HCT116 (cell line): ENCODE data around the gene VWC2L. TPM values are rescaled to one million over a fixed set of nuclear protein-coding genes. Genes with fewer than 3 reads are reported as not detected.

Experiments
- ATAC-seq: fragments of 200-7000 bp; cut with Tn5 transposase; 2 replicates; pipeline ENCODE4 v1.9.1; 2020; ENCODE audit warnings: mild to moderate bottlenecking, moderate library complexity
- BruUV-seq: library from RNA; stranded (reverse); fragments of 400-500 nt; replicated peaks from 2 replicates; lab custom pipeline; 2021; lab: Mats Ljungman, UMichigan
- CTCF ChIA-PET: fragments of 300-600 bp; sonication (Branson Sonifier 250); formaldehyde crosslinking; loops from one replicate; lab custom pipeline; 2021; ENCODE audit warnings: antibody characterized with exemption; lab: Charles Lee
- POLR2A ChIA-PET: fragments of 300-600, 350-600 bp; sonication (Branson Sonifier 250); formaldehyde crosslinking; loops from one replicate; lab custom pipeline; 2021; ENCODE audit warnings: antibody characterized with exemption; lab: Charles Lee
- RAD21 ChIA-PET, 2 experiments: fragments of 300-600 bp; sonication (Branson Sonifier 250); formaldehyde crosslinking; loops; one replicate each; lab custom pipeline; 2023; ENCODE audit warnings: low total read pairs in 2 of 2; ENCODE audit not compliant: uncharacterized antibody in 2 of 2, unreplicated experiment in 2 of 2, low non-redundant PET in 1 of 2; lab: Charles Lee
- DNase-seq: peaks from one replicate; pipeline ENCODE4 v3.0.0-alpha.2; 2010; ENCODE audit warnings: low read depth, low spot score
- H2AFZ ChIP-seq: fragments of 200-600 bp; shearing (Covaris generic), sonication (generic); 2 replicates; pipeline ENCODE4 v1.6.1; 2017; ENCODE audit warnings: low read depth, mixed run types, mixed read lengths, antibody characterized with exemption, low read length; ENCODE audit not compliant: poor library complexity, severe bottlenecking
- H3K27ac ChIP-seq: 2 replicates; pipeline ENCODE4 v1.5.1; 2012; ENCODE audit warnings: low read depth, low read length
- H3K27me3 ChIP-seq: fragments of 200-600 bp; sonication (generic); 2 replicates; pipeline ENCODE4 v1.6.1; 2016; ENCODE audit warnings: mixed run types, low read length, mixed read lengths; ENCODE audit not compliant: insufficient read depth
- H3K36me3 ChIP-seq, 2 experiments: fragments of 200-500 bp in 1 of 2; fragments of 200-600 bp in 1 of 2; sonication (Bioruptor generic) in 1 of 2; sonication (generic) in 1 of 2; 2 replicates each; pipeline versions ENCODE4 v1.5.1 to v1.6.1; 2014 to 2016; ENCODE audit warnings: low read length in 2 of 2, inconsistent platforms in 1 of 2, mixed read lengths in 1 of 2, mixed run types in 1 of 2; ENCODE audit not compliant: insufficient read depth in 2 of 2, control insufficient read depth in 1 of 2
- H3K4me1 ChIP-seq, 2 experiments: fragments of 200-600 bp in 1 of 2; sonication (generic) in 1 of 2; 2 replicates each; pipeline versions ENCODE4 v1.5.1 to v1.6.1; 2012 to 2017; ENCODE audit warnings: low read length in 2 of 2, inconsistent platforms in 1 of 2, mild to moderate bottlenecking in 1 of 2, mixed read lengths in 1 of 2, mixed run types in 1 of 2, moderate library complexity in 1 of 2; ENCODE audit not compliant: insufficient read depth in 2 of 2, control insufficient read depth in 1 of 2
- H3K4me2 ChIP-seq: fragments of 200-600 bp; sonication (generic); 2 replicates; pipeline ENCODE4 v1.6.1; 2017; ENCODE audit warnings: mixed run types, low read length, mixed read lengths
- H3K4me3 ChIP-seq, 2 experiments: fragments of 200-600 bp in 1 of 2; sonication (generic) in 1 of 2; replicated peaks in 1 of 2; 2 replicates each; pipeline ENCODE4 v1.5.1; 2011 to 2016; ENCODE audit warnings: low read length in 2 of 2, control low read depth in 1 of 2, low read depth in 1 of 2, mild to moderate bottlenecking in 1 of 2, mixed read lengths in 1 of 2, mixed run types in 1 of 2
- H3K79me2 ChIP-seq: fragments of 200-600 bp; sonication (generic); 2 replicates; pipeline ENCODE4 v1.6.1; 2017; ENCODE audit warnings: mild to moderate bottlenecking, mixed run types, low read length, moderate library complexity, mixed read lengths; ENCODE audit not compliant: insufficient read depth
- H3K9ac ChIP-seq: fragments of 200-600 bp; sonication (generic); 2 replicates; pipeline ENCODE4 v1.6.1; 2016; ENCODE audit warnings: low read length, mixed read lengths
- H3K9me2 ChIP-seq: fragments of 200-600 bp; sonication (generic), shearing (Covaris generic); 2 replicates; pipeline ENCODE4 v1.6.1; 2017; ENCODE audit warnings: mixed run types, mild to moderate bottlenecking, moderate library complexity; ENCODE audit not compliant: insufficient read depth
- H3K9me3 ChIP-seq, 2 experiments: fragments of 200-500 bp in 1 of 2; fragments of 200-600 bp in 1 of 2; sonication (Bioruptor generic) in 1 of 2; sonication (generic) in 1 of 2; 2 replicates each; pipeline ENCODE4 v1.6.1; 2014 to 2017; ENCODE audit warnings: low read length in 2 of 2, mixed read lengths in 2 of 2, inconsistent platforms in 1 of 2, low read depth in 1 of 2, mild to moderate bottlenecking in 1 of 2, mixed run types in 1 of 2, moderate library complexity in 1 of 2; ENCODE audit not compliant: control insufficient read depth in 1 of 2, insufficient read depth in 1 of 2
- H4K20me1 ChIP-seq: fragments of 200-600 bp; sonication (generic), shearing (Covaris generic); 2 replicates; pipeline ENCODE4 v1.6.1; 2017; ENCODE audit warnings: mixed run types, mild to moderate bottlenecking, moderate library complexity; ENCODE audit not compliant: insufficient read depth
- CBX3 ChIP-seq: IDR thresholded peaks from 2 replicates; pipeline ENCODE4 v1.6.1; 2012; ENCODE audit warnings: low read depth
- CEBPB ChIP-seq: IDR thresholded peaks from 2 replicates; pipeline ENCODE4 v1.6.1; 2012; ENCODE audit warnings: low read depth
- CTCF ChIP-seq, 3 experiments: fragments of 200-600 bp in 1 of 3; sonication (generic) in 1 of 3; IDR thresholded peaks in 2 of 3; conservative IDR thresholded peaks in 1 of 3; 2 replicates each; pipeline ENCODE4 v1.5.1; 2012 to 2017; ENCODE audit warnings: low read depth in 2 of 3, low read length in 2 of 3, antibody characterized with exemption in 1 of 3, borderline replicate concordance in 1 of 3, control low read depth in 1 of 3, mild to moderate bottlenecking in 1 of 3, mixed read lengths in 1 of 3, mixed run types in 1 of 3, moderate library complexity in 1 of 3; ENCODE audit not compliant: insufficient read depth in 1 of 3
- RAD21 ChIP-seq: IDR thresholded peaks from 2 replicates; pipeline ENCODE4 v1.6.1; 2012; ENCODE audit warnings: low read depth, mild to moderate bottlenecking
- ZBTB33 ChIP-seq: IDR thresholded peaks from 2 replicates; pipeline ENCODE4 v1.6.1; 2011; ENCODE audit warnings: mild to moderate bottlenecking, low read length, moderate library complexity; ENCODE audit not compliant: insufficient replicate concordance; ENCODE audit errors: extremely low read depth
- ZNF274 ChIP-seq: fragments of 200-500 bp; sonication (Bioruptor generic); IDR thresholded peaks from 2 replicates; pipeline ENCODE4 v1.6.1; 2014; ENCODE audit warnings: mild to moderate bottlenecking, low read depth, low read length, inconsistent platforms
- intact Hi-C: fragments of 100-400 bp; cut with micrococcal nuclease; formaldehyde crosslinking; loops from 2 replicates; pipeline ENCODE4 v1.10.0; 2022
- total RNA-seq: library from RNA; stranded (reverse); gene quantifications from one replicate; pipeline ENCODE4 v1.2.1, GENCODE V29; 2021; ENCODE audit not compliant: unreplicated experiment

The VWC2L gene
- total RNA-seq, 1 experiment from 2014 or later = not detected

GRCh38 chr2:214587442-214587841, 176.6 kb downstream of the VWC2L start:
- DNase-seq = no peak
- no peak overlapping the region for H3K4me2 ChIP-seq
- ATAC-seq = peak; percentile 65; the same call in 1 of the 2 replicates
- ChIA-PET CTCF (no interaction called here), RAD21 (no interaction called here), POLR2A (no interaction called here)
- BruUV-seq = no TSS peak
- no peak overlapping the region for H3K9ac ChIP-seq
- no peak overlapping the region for H2AFZ ChIP-seq
- H3K9me3 ChIP-seq = no peaks in the 10 kb centered on the region
- no peaks in the 10 kb centered on the region for H3K36me3 ChIP-seq
- H3K4me3 ChIP-seq = no peak overlapping the region
- TF ChIP-seq ZBTB33 = no peak
- TF ChIP-seq CTCF (IDR thresholded peaks at IDR 0.05 in 2 of 3, conservative IDR thresholded peaks at IDR 0.05 in 1 of 3; ENCODE audit: borderline replicate concordance in 1 of 3, insufficient read depth in 1 of 3, low read depth in 2 of 3, low read length in 2 of 3) = peak in 2 of 3 experiments; percentile 43 to 53; a peak in 4 of 6 replicates
- peak; percentile 28 for TF ChIP-seq RAD21
- TF ChIP-seq, all 23 proteins: peak for 2
- Histone ChIP-seq H3K27ac (no peak overlapping the region), H3K4me1 (no peaks in the 10 kb centered on the region), H4K20me1 (no peaks in the 10 kb centered on the region), H3K27me3 (no peaks in the 10 kb centered on the region), H3K9me2 (no peaks in the 10 kb centered on the region), H3K79me2 (no peaks in the 10 kb centered on the region)
- intact Hi-C loops = no loop called here

- BruUV-seq = no TSS peak
- TF ChIP-seq RAD21 (peak; percentile 32; the same call in 1 of the 2 replicates), CBX3 (no peak), ZNF274 (no peak), CTCF (IDR thresholded peaks at IDR 0.05 in 2 of 3, conservative IDR thresholded peaks at IDR 0.05 in 1 of 3; ENCODE audit: borderline replicate concordance in 1 of 3, insufficient read depth in 1 of 3, low read depth in 2 of 3, low read length in 2 of 3) (peak; percentile 6 to 33 (median 27); a peak in 2 of 6 replicates), CEBPB (no peak)
- Histone ChIP-seq H3K4me2 (no peak overlapping the region), H3K36me3 (no peaks in the 10 kb centered on the region), H4K20me1 (no peaks in the 10 kb centered on the region), H3K9me2 (no peaks in the 10 kb centered on the region), H3K9me3 (no peaks in the 10 kb centered on the region), H2AFZ (no peak overlapping the region), H3K79me2 (no peaks in the 10 kb centered on the region), H3K9ac (no peak overlapping the region), H3K27me3 (no peaks in the 10 kb centered on the region), H3K27ac (no peak overlapping the region), H3K4me1 (peaks cover 5 to 8% of the 10 kb centered on the region in 2 experiments; a peak in 3 of 4 replicates), H3K4me3 (no peak overlapping the region)
- RAD21 ChIA-PET = no interaction called here
- CTCF ChIA-PET = no interaction called here
- ATAC-seq = peak; percentile 55; the same call in 1 of the 2 replicates
- POLR2A ChIA-PET = no interaction called here
- DNase-seq = no peak
- intact Hi-C loops = loop anchor here (2.0 to 10.0 kb wide), 2 partner anchors 527 to 1341 kb away; no protein-coding TSS in a partner anchor
Measured at GRCh38 chr2:214591366-214591765, 180.5 kb downstream of the VWC2L start.
